ENCODE data around the gene ITLN1.

The ITLN1 gene

GRCh38 chr1:160835751-160836150, 49.2 kb downstream of the ITLN1 start:
- no peaks in the 10 kb centered on the region for H3K79me2 ChIP-seq (ENCODE audit: insufficient read depth, low read depth)
- H3K36me3 ChIP-seq (ENCODE audit: insufficient read depth) = no peaks in the 10 kb centered on the region
- no peak overlapping the region for H3K9ac ChIP-seq
- H2AFZ ChIP-seq (ENCODE audit: low read depth) = no peak overlapping the region
- peak overlapping the region; percentile 38 for H3K4me3 ChIP-seq (IDR thresholded peaks at IDR 0.05; ENCODE audit: insufficient read depth, low read depth, low read length)
- TF ChIP-seq CTCF (conservative IDR thresholded peaks at IDR 0.05; ENCODE audit: low read depth, low read length) = no peak
- no peaks in the 10 kb centered on the region for H3K27me3 ChIP-seq (ENCODE audit: insufficient read depth, low read depth)
- no peaks in the 10 kb centered on the region for H4K20me1 ChIP-seq (ENCODE audit: insufficient read depth)
- H3K27ac ChIP-seq = no peak overlapping the region
- peaks cover 41% of the 10 kb centered on the region for H3K4me1 ChIP-seq (ENCODE audit: low read depth, poor library complexity, severe bottlenecking)
- H3K4me2 ChIP-seq = no peak overlapping the region

DNA sequence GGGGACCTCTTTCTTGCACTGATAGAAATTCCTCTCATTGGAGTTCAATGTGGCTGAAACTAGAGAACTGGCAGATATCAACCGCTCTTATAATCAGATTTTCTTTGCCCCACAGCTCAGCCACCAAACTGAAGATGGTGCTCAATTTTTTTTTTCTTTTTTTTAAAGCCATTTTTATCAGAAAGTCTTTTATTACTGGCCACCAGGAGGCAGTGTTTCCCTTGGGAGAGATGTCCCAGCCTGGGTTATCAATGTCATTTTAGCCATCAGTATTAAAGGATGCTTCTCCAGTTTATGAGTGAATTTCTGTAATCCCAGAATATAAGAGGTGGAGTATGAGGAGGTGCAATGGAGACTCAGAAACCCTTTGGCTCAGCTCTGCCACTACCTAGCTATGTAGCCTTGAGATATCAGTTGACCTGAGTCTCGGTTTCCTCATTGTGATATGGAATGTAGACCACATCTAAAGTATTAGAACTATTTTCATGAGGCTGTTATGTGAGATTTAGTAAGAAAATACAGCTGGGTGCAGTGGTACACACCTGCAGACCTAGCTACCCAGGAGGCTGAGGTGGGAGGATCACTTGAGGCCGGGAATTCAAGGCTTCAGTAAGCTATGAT, 49.9 kb downstream of the ITLN1 start:
- H3K4me1 ChIP-seq (ENCODE audit: low read depth, poor library complexity, severe bottlenecking) = peaks cover 48% of the 10 kb centered on the region
- no peaks in the 10 kb centered on the region for H3K27me3 ChIP-seq (ENCODE audit: insufficient read depth, low read depth)
- H2AFZ ChIP-seq (ENCODE audit: low read depth) = no peak overlapping the region
- no peak overlapping the region for H3K4me2 ChIP-seq
- peak overlapping the region; percentile 38 for H3K4me3 ChIP-seq (IDR thresholded peaks at IDR 0.05; ENCODE audit: insufficient read depth, low read depth, low read length)
- H3K27ac ChIP-seq = no peak overlapping the region
- TF ChIP-seq CTCF (conservative IDR thresholded peaks at IDR 0.05; ENCODE audit: low read depth, low read length) = peak; percentile 100
- H3K79me2 ChIP-seq (ENCODE audit: insufficient read depth, low read depth) = no peaks in the 10 kb centered on the region
- no peak overlapping the region for H3K9ac ChIP-seq
- H4K20me1 ChIP-seq (ENCODE audit: insufficient read depth) = no peaks in the 10 kb centered on the region
- H3K36me3 ChIP-seq (ENCODE audit: insufficient read depth) = no peaks in the 10 kb centered on the region

DNA sequence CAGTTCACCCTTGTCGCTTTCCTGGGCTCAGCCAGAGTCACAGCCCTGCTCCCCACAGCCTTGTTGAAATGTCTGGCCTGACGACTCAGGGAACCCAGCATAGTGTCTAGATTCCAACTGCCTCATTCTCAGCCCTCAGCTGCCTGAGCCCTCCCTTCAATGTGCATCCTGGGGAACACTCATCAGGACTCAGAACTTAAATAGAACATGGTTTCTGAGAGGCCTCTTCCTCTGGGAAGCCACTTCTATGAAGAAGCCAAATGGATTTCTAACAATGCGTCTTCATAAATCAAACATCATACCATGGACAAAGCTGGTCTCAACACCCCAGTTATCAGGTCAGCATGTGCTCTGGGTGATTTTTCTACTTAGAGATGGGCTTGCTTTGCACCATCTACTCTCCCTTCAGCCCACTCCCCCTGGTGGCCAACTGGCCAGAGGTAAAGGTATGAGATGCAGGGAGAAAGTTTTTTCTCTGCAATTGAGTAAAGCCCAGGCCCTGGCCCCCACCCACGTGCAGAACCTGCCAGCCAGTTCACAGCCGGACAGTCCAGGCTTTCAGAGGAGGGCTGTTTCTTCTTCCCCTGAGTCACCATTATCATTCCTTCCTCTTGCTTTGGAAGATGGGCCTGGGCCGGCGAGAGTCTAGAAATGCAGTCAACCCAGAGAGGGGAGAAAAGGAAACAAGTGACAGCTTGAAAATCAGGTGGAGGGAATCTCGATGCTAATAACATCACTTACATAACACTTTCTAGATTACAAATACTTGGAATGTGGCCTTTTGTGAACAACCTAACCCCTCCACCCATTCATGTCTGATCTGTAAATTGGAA, 54.4 kb downstream of the ITLN1 start:
- peaks cover 13% of the 10 kb centered on the region for H3K4me1 ChIP-seq (ENCODE audit: low read depth, poor library complexity, severe bottlenecking)
- peak; percentile 100 for TF ChIP-seq CTCF (conservative IDR thresholded peaks at IDR 0.05; ENCODE audit: low read depth, low read length)
- H2AFZ ChIP-seq (ENCODE audit: low read depth) = peak overlapping the region; percentile 4; the same call in 1 of the 2 replicates
- no peak overlapping the region for H3K4me2 ChIP-seq
- no peak overlapping the region for H3K27ac ChIP-seq
- no peak overlapping the region for H3K4me3 ChIP-seq (IDR thresholded peaks at IDR 0.05; ENCODE audit: insufficient read depth, low read depth, low read length)
- no peaks in the 10 kb centered on the region for H3K36me3 ChIP-seq (ENCODE audit: insufficient read depth)
- no peaks in the 10 kb centered on the region for H3K27me3 ChIP-seq (ENCODE audit: insufficient read depth, low read depth)
- H4K20me1 ChIP-seq (ENCODE audit: insufficient read depth) = no peaks in the 10 kb centered on the region
- no peaks in the 10 kb centered on the region for H3K79me2 ChIP-seq (ENCODE audit: insufficient read depth, low read depth)
- no peak overlapping the region for H3K9ac ChIP-seq

DNA sequence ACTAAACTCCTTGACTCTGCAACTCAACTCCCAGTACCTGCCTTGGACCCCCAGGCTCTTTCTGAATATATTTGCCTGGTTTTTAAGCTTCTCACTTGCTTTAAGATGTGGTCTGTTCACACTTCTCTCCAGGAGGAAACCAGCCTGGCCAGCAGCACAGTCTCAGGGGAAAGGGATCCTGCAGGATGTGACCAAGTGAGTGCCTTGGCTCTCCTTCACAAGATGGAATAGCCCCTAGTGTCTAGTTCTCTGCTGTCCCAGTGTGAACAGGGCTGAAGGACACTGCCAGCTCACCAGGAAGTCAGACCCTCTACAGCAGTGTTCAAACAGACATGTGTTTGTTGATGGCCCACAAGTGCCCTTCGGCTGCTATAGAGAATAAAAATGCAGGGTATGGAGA, 55.2 kb downstream of the ITLN1 start:
- Histone ChIP-seq H3K9ac (no peak overlapping the region), H3K79me2 (ENCODE audit: insufficient read depth, low read depth) (no peaks in the 10 kb centered on the region), H3K4me3 (IDR thresholded peaks at IDR 0.05; ENCODE audit: insufficient read depth, low read depth, low read length) (no peak overlapping the region), H2AFZ (ENCODE audit: low read depth) (no peak overlapping the region), H3K4me2 (no peak overlapping the region), H3K27me3 (ENCODE audit: insufficient read depth, low read depth) (no peaks in the 10 kb centered on the region), H3K27ac (no peak overlapping the region), H4K20me1 (ENCODE audit: insufficient read depth) (no peaks in the 10 kb centered on the region), H3K36me3 (ENCODE audit: insufficient read depth) (no peaks in the 10 kb centered on the region), H3K4me1 (ENCODE audit: low read depth, poor library complexity, severe bottlenecking) (peaks cover 12% of the 10 kb centered on the region)
- TF ChIP-seq CTCF (conservative IDR thresholded peaks at IDR 0.05; ENCODE audit: low read depth, low read length) = no peak

Data from KMS-11 (cell line).